ENCODE results near the gene POLD2.

Gene POLD2

DNA sequence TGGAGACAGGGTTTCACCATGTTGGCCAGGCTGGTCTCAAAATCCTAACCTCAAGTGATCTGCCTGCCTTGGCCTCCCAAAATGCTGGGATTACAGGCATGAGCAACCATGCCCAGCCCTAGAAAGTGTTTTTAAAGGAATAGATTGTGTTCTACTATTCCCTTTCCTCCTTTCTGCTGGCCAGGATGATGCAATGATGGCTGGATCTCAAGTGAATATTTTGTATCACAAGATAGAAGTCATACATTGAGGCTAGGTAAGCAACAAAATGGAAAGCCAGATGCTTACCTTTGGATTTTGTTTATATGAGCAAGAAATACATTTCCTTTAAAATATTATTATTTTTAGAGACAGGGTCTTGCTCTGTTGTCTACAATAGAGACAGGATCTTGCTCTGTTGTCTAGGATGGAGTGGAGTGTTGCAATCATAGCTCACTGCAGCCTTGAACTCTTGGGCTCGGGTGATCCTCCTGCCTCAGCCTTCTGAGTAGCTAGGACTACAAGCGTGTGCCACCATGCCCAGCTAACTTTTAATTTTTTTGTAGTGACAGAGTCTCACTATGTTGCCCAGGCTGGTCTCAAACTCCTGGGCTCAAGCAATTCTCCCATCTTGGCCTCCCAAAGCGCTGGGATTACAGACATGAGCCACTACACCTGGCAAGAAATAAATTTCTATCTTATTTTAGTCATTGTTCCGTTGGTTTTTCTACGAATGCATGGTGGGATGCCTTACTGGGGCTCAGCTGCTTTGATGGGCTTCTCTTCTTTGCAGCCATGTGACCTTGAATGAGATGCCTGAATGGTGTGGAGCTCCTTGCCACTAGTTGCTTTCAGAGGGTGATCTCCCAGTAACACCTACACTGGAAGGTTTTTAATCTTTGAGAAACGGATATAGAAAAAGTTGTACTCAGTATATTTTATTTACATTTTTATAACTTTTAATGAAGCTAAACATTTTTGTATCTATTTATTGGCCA is 25.0 kb downstream of the POLD2 start:
- Mint-ChIP-seq H3K27me3 (peaks cover 4% of the 10 kb centered on the region), H3K27ac (no peak overlapping the region), H3K9me3 (no peaks in the 10 kb centered on the region), H3K4me3 (no peak overlapping the region), H3K4me1 (peaks cover 28% of the 10 kb centered on the region), H3K36me3 (ENCODE audit: low read depth) (no peaks in the 10 kb centered on the region)
- DNase-seq = no peak
- ATAC-seq = no peak

DNA sequence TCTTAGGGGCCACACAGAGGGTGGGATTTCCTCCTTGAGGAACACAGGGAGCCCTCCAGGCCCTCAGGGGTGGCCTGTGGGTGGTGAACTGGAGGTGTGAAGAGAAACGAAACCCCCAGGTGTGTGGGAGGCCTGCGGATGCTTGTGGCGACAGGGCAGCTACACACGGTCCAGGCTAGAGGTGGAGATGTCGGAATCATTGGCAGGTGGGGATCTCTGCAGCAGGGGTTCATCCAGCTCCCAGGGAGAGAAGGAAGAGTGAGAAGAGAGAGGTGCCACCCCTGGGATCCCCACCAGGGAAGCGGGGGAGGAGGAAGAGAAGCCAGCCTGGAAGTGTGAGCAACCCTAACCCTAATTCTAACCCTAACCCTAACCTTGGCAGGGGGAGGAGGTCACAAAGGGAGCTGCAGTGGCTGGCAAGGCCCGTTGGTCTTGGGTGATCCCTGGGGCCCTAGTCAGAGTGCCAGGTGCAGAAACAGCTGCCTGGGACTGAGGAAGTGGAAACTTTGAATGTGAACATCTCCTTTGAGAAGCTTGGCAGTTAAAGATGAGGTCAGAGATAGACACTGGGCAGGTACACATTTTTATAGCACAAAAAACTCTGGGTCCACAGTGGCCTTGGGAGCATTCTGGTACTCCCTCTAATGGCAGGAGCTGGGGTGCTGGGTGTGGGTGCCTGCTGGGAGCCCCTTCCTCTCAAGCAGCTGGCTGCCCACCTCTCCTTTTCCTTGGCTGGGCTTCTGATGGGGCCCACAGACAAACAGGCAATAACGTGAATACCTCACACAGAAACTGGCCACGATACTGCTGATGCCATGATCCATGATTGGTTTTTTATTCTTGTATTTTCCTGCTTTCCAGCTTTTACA is 26.1 kb downstream of the POLD2 start:
- peaks cover 27% of the 10 kb centered on the region for H3K4me1 Mint-ChIP-seq
- H3K27me3 Mint-ChIP-seq = no peaks in the 10 kb centered on the region
- H3K27ac Mint-ChIP-seq = peak overlapping the region; percentile 29
- H3K4me3 Mint-ChIP-seq = no peak overlapping the region
- no peaks in the 10 kb centered on the region for H3K36me3 Mint-ChIP-seq (ENCODE audit: low read depth)
- ATAC-seq (peak; percentile 92), DNase-seq (peak; percentile 43)
- no peaks in the 10 kb centered on the region for H3K9me3 Mint-ChIP-seq

DNA sequence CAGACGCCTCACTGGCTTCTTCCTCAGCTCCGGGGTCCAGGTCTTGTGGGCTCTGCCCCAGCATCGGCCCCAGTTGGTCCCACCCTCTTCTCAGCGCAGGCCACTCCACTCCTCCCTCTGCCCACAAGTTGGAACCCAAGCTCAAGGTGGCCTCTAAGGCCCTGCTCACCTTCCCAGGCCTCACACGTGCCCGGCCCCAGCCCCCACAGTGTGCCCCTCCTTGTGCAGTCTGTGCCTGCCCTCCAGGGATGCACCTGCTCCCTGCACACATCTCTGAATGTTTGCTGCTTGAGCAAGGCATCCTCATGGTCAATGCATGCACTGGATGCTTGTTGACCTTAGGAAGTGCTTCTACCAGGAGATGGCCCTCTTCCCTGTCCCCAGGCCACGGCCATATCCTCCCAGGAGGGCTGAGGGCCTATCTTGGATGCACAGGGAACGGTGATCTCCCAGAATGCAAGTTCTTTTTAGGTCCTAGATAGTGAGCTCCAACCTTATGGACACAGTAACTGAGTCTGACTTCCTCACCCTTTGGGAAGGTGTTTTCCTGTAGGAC is 26.9 kb downstream of the POLD2 start:
- Mint-ChIP-seq H3K27ac (peak overlapping the region; percentile 30), H3K9me3 (no peaks in the 10 kb centered on the region), H3K4me1 (peaks cover 26% of the 10 kb centered on the region), H3K4me3 (no peak overlapping the region), H3K27me3 (no peaks in the 10 kb centered on the region), H3K36me3 (ENCODE audit: low read depth) (no peaks in the 10 kb centered on the region)
- DNase-seq (no peak), ATAC-seq (no peak)

DNA sequence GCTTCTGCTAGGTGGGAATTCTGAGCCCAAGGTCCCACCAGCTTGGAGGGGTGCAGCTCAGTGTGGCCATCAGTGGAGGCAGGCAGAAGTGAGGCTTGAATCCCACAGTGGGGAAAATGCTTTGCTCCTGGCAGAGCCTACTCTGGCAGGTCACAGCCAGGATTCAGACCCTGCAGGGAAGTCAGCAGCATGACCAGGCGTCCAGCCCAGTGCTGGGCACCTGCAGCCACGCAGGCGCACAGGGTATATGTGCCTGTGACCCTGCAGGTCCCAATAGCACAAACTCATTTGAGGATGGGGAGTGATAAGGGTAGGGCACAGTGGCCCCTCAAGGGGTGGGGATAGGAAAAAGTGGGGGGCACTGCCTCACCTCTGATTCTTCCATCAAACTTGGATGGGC is 27.6 kb downstream of the POLD2 start:
- no peak overlapping the region for H3K27ac Mint-ChIP-seq
- H3K9me3 Mint-ChIP-seq = no peaks in the 10 kb centered on the region
- no peaks in the 10 kb centered on the region for H3K36me3 Mint-ChIP-seq (ENCODE audit: low read depth)
- no peak for DNase-seq
- H3K4me1 Mint-ChIP-seq = peaks cover 25% of the 10 kb centered on the region
- H3K4me3 Mint-ChIP-seq = no peak overlapping the region
- no peaks in the 10 kb centered on the region for H3K27me3 Mint-ChIP-seq
- no peak for ATAC-seq

DNA sequence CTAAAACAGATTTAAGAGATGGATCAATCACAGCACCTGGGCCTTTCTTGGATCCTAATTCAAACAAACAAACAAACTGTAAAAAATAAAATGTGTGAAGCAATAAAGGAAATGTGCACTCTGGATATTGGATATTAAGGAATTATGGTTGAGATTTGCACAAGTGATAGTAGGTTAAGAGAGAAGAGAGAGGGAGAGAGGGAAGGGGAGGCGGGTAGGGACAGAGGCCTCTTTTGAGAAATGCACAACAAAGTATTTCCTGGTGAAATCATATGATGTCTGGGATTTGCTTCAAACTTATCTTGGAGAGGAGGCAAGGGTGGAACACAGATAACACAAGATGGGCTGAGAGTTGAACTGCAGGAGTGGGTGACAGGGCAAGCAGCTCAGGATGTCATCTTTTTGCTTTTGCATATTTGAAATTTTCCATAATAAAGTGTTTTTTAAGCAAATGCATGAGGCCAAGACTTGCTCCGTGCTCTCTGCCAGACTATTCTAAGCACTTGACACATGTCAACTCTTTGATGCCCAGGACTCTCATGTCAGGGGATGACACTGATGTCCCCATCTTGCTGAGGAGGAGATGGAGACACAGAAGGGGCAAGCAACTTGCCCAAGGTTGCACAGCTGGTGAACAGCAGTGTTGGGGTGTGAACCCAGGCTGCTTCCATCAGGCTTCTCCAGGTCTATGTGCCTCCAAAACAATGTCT is 28.3 kb downstream of the POLD2 start:
- ATAC-seq = no peak
- Mint-ChIP-seq H3K4me1 (peaks cover 22% of the 10 kb centered on the region), H3K27me3 (no peaks in the 10 kb centered on the region), H3K27ac (no peak overlapping the region), H3K4me3 (no peak overlapping the region), H3K9me3 (no peaks in the 10 kb centered on the region), H3K36me3 (ENCODE audit: low read depth) (no peaks in the 10 kb centered on the region)
- no peak for DNase-seq

DNA sequence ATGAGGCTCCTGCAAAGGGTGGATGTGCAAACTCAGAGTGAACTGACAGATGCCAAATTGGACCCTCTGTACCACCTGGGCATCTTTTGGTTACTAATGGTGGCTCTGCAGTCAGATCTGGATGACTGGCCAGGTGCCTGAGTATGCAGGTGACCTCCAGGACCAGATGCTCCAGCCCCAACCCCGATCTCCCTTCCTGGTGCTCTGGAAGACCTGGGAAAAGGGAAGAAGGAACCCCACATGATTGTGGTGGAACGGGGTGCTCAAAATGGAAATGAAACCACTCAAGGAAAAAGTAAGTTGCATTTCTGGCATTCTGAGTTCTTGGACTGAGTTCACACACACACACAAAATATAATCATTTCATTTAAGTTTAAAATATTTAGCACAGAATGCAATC is 29.0 kb downstream of the POLD2 start:
- Mint-ChIP-seq H3K9me3 (no peaks in the 10 kb centered on the region), H3K4me3 (no peak overlapping the region), H3K27me3 (no peaks in the 10 kb centered on the region), H3K36me3 (ENCODE audit: low read depth) (no peaks in the 10 kb centered on the region), H3K27ac (no peak overlapping the region), H3K4me1 (peaks cover 20% of the 10 kb centered on the region)
- no peak for ATAC-seq
- DNase-seq = no peak

DNA sequence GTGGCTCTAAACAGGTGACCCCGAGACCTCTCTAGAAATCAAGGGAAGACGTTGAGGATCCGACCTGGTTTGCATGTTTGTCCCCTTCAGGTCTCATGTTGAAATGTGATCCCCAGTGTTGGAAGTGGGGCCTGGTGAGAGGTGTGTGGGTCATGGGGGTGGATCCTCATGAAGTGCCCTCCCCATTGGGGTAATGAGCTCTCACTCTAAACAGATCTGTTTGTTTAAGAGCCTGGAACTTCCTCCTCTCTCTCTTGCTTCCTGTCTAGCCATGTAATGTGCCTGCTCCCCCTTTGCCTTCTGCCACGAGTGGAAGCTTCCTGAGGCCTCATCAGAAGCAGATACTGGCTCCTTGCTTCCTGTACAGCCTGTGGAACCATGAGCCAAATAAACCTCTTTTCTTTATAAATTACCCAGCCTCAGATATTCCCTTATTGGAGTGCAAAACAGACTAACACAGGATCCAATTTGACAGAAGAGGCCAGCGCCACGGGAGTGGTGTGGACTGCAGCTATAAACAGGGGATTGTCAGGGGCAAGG is 30.2 kb downstream of the POLD2 start:
- Mint-ChIP-seq H3K9me3 (no peaks in the 10 kb centered on the region), H3K4me3 (no peak overlapping the region), H3K27me3 (no peaks in the 10 kb centered on the region), H3K27ac (no peak overlapping the region), H3K36me3 (ENCODE audit: low read depth) (no peaks in the 10 kb centered on the region), H3K4me1 (peaks cover 17% of the 10 kb centered on the region)
- no peak for ATAC-seq
- DNase-seq = no peak

DNA sequence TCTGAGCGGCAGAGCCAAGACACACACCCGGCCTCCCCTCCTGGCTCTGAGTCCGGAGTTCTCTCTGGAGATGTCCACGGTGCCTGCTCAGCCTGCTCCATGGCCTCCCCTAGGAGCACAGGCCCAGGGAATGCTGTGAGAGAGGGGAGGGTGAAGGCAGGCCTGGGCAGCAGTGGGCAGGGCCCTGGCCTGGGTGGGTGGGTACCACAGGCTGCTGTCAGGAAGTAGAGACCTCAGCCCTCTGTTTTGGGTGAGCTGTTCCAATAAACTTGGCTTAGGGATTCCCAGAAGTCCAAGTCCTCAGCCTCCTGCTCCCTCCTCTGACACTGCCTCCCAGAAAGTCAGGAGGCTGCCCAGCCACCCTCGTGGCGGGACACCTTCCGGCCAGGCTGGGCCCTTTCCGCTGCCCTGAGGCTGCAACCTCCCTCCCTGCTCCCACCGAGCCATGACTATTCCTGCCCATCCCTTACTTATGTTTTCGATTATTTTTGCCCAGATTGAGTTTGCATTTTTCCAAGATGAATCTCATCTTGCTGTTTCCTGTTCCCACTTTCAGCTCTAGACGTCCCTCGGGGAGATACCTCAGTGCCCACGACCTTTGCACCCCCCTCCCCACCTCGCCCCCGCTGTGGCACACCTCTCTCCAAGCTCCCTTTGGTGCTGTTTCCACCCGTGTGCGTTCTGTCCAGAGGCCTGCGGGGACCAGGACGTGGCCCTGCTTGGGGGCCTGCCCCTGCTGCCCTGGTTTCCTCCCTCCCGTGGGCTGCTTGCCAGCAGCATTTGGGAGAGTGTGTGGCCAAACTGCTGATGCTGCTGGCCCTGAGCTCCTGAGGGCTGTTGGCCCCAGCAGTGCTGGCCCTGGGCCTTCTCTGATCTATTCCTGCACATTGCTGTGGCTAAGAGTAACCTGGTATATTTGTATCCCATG is 35.2 kb downstream of the POLD2 start:
- no peaks in the 10 kb centered on the region for H3K36me3 Mint-ChIP-seq (ENCODE audit: low read depth)
- peak; percentile 33 for ATAC-seq
- H3K4me1 Mint-ChIP-seq = peaks cover 6% of the 10 kb centered on the region
- no peak for DNase-seq
- peaks cover 1% of the 10 kb centered on the region for H3K27me3 Mint-ChIP-seq
- no peak overlapping the region for H3K4me3 Mint-ChIP-seq
- H3K9me3 Mint-ChIP-seq = no peaks in the 10 kb centered on the region
- no peak overlapping the region for H3K27ac Mint-ChIP-seq

DNA sequence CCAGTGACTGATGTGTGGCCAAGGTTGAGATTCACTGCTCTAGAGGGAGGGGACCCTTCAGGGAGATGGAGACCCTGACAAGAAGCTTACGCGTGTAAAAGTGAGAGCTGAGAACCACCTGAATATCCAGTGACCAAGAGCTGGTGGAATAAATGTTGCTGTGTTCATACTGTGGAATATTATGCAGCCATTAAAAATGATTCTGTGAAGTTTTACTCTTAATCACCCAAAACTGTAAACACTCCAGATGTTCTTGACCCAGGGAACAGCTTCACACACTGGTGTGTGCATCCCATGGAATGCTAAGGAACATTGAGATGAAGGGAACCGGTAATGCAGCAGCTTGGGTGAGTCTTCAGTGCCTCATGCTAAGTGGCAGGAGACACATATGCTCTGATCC is 36.7 kb downstream of the POLD2 start:
- no peak for ATAC-seq
- no peaks in the 10 kb centered on the region for H3K9me3 Mint-ChIP-seq
- no peak for DNase-seq
- H3K27ac Mint-ChIP-seq = no peak overlapping the region
- H3K27me3 Mint-ChIP-seq = peaks cover 1% of the 10 kb centered on the region
- H3K36me3 Mint-ChIP-seq (ENCODE audit: low read depth) = no peaks in the 10 kb centered on the region
- H3K4me3 Mint-ChIP-seq = no peak overlapping the region
- peaks cover 10% of the 10 kb centered on the region for H3K4me1 Mint-ChIP-seq

DNA sequence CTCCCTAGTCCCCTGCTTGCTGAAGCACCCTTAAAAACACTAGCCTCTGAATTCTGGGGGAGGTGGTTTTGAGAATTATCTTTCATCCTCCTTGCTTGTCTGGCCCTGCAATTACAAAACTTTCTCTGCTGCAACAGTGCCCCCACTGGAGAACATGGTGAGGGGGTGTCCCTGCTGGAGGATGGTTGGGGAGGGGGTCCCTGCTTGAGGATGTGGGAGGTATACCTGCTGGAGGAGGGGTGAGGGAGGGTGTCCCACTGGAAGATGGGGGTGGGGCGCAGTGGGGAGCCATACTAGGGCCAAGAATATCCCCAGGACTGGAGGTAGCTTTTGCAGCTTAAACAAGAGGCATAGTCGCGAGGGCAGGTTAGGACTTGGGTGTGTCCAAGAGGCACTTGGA is 37.8 kb downstream of the POLD2 start:
- Mint-ChIP-seq H3K36me3 (ENCODE audit: low read depth) (peaks cover 8% of the 10 kb centered on the region), H3K4me1 (peaks cover 20% of the 10 kb centered on the region), H3K4me3 (no peak overlapping the region), H3K9me3 (no peaks in the 10 kb centered on the region), H3K27ac (no peak overlapping the region), H3K27me3 (peaks cover 1% of the 10 kb centered on the region)
- ATAC-seq (no peak), DNase-seq (no peak)

DNA sequence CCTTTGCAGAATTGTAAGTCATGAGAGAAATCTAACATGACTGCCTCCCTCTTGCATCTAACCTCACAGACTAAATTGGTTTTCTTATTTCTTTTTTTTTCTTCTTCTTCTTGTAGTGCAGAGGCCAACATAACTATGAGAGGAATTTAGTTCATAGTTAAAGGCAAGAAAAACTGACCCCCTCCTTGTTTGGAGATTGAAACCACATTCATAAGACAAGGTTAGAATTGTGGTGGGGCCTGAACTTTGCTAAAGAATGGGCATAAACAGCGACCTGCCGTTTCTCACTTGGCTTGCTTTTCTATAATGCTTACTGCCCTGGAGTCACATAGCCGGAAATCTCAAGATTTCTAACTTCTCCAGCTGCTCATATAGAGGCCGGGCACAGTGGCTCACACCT is 38.6 kb downstream of the POLD2 start:
- DNase-seq = no peak
- Mint-ChIP-seq H3K36me3 (ENCODE audit: low read depth) (peaks cover 12% of the 10 kb centered on the region), H3K4me3 (no peak overlapping the region), H3K27me3 (peaks cover 1% of the 10 kb centered on the region), H3K27ac (no peak overlapping the region), H3K4me1 (peaks cover 29% of the 10 kb centered on the region), H3K9me3 (no peaks in the 10 kb centered on the region)
- ATAC-seq = no peak

DNA sequence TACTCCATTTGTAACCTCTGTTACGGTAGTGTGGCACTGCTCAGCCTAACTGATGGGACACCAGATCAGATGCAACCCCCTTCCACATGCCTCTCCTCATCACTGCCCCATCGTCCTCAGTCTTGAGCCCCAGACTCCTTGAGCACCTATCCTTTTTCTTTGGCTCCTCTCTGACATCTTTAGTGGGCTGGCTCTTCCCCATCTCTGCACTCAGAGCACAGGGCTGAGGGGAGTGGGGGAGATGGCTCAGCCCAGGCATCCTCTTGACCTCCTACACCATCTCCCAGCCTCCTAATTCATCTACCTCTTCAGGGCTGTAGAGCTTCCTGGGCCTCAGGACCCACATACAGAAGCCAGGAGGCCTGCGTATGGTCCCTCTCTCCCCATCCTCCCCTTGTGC is 39.6 kb downstream of the POLD2 start:
- H3K27ac Mint-ChIP-seq = peak overlapping the region; percentile 19
- ATAC-seq (no peak), DNase-seq (no peak)
- no peaks in the 10 kb centered on the region for H3K9me3 Mint-ChIP-seq
- H3K36me3 Mint-ChIP-seq (ENCODE audit: low read depth) = peaks cover 15% of the 10 kb centered on the region
- H3K27me3 Mint-ChIP-seq = peaks cover 1% of the 10 kb centered on the region
- H3K4me1 Mint-ChIP-seq = peaks cover 38% of the 10 kb centered on the region
- peak overlapping the region; percentile 87 for H3K4me3 Mint-ChIP-seq

DNA sequence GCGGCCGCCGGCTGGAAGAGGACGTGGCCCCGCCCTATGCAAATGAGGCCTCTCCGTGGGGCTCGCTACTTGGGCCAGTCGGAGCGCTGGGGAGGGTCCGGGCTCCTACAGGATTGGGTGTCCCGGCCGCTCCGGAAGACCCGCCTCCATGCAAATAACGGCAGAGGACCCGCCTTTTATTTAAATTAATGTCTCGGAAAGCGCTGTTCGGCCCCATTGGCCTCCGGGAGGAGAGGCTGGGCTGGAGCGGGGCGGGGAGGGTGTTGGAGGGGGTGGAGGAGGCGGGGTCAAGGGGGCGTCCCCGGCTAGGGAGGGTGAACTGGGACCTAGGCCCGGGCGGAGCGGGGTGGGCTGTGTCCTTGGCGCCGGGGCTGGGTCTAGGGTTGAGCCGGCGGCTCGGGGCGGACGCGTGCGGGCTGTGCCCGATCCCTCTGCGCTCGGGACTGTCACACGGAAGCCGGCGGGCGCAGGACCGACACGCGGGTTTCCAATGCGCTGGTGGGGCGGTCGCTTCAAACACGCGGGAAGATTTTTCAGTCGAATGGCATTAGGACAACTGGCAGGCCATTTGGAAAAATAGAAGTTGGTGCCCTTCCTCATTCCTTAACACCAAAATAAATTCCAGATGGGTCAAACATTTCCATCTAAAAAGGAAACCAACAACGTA is 40.7 kb downstream of the POLD2 start:
- peak overlapping the region; percentile 95 for H3K27ac Mint-ChIP-seq
- peak; percentile 95 for ATAC-seq
- peak overlapping the region; percentile 87 for H3K4me3 Mint-ChIP-seq
- peaks cover 23% of the 10 kb centered on the region for H3K36me3 Mint-ChIP-seq (ENCODE audit: low read depth)
- H3K9me3 Mint-ChIP-seq = no peaks in the 10 kb centered on the region
- H3K27me3 Mint-ChIP-seq = peaks cover 1% of the 10 kb centered on the region
- peaks cover 49% of the 10 kb centered on the region for H3K4me1 Mint-ChIP-seq
- DNase-seq = peak; percentile 98
